T-helper 2 cell (primary cell): ENCODE data around the gene KLF16.
A peak's percentile ranks its signal among the peaks of the same experiment; 100 is the strongest.

Experiments used
- DNase-seq, 5 experiments: peaks; one replicate each; pipeline versions ENCODE4 v3.0.0 to v3.0.0-alpha.2; 2012 to 2022

Gene KLF16

DNA sequence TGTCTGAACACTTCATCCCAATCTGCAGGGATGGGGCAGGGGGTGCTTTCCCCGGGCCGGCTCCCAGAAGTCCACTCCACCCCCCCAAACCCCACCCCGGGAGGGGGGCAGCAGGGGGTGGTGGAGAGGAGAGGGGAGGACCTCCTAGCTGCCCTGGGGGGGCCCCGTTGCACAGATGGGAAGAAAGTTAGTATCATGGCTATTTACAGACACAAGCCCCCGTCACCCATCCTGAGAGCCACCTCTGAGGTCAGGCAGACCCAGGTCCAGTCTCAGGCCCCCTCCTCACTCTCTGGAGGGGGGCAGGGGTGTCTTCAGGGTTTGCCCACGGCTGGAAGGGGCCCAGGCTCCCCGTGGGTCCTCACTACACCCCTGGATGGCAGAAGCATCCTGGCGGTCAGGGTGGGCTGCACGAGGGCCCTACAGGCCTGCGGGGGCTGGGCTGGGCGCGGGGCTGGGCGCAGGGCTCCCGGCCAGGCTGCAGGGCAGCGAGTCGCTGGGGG is 9.3 kb downstream of the KLF16 start:
- no peak for DNase-seq

DNA sequence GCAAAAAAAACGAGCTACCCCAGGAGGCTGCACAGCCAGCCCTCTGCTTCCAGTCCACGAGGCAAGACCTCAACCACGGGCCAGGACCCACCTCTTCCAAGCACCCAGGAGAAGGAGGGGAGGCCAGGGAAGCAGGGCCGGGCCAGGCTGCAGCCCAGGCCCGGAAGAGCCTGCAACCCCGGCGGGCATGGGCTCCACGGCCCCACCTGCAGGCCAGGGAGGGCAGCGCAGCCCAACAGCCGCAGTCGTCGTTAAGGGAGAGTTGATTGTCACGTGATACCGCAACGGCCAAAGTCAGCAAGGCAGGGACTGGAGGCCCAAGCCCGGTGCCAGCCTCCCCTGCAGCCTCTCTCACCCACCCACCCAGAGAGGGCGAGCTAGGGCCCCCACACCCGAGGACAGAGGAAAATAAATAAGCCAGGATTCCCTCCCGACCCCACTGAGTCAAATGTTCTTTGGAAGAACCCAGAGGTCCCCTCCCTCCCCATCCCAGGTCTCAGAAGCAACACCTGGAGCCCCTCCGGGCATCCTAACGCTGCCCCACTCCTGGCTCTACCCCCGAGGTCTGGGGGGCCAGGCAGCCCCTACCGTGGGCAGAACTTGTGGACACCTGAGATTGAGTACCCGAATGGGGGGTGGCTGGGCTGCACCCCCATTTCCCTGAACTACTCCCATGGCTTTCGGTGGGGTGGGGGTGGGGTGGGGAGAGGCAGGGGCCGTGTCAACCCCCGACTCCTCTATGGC is 9.9 kb downstream of the KLF16 start:
- DNase-seq = peak; percentile 67 to 88 (median 73)

DNA sequence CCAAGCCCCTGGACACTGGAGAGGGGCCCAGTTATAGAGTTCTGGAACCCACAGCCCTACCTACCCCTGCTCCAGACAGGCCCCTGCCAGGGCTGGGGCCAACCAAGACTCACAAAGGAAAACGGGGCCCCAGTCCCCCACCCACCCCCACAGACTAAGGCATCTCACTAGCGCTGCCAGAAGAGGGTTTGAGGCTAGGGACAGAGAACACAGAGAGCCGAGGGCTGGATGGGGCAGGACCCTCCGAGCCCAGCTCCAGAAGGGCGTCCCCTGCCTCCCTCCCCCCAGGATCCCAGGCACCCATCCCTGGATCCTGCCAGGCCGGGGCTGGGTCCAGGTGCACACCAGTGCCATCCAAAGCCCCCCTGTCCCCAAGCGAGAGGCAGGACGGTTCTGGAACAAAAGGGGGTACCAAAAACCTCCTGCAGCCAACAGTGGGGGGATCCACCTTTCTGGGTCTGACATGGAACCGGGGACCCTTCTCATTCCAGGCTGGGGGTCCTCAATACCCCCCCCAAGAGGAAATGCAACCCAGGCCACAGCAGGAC is 10.7 kb downstream of the KLF16 start:
- DNase-seq = no peak

DNA sequence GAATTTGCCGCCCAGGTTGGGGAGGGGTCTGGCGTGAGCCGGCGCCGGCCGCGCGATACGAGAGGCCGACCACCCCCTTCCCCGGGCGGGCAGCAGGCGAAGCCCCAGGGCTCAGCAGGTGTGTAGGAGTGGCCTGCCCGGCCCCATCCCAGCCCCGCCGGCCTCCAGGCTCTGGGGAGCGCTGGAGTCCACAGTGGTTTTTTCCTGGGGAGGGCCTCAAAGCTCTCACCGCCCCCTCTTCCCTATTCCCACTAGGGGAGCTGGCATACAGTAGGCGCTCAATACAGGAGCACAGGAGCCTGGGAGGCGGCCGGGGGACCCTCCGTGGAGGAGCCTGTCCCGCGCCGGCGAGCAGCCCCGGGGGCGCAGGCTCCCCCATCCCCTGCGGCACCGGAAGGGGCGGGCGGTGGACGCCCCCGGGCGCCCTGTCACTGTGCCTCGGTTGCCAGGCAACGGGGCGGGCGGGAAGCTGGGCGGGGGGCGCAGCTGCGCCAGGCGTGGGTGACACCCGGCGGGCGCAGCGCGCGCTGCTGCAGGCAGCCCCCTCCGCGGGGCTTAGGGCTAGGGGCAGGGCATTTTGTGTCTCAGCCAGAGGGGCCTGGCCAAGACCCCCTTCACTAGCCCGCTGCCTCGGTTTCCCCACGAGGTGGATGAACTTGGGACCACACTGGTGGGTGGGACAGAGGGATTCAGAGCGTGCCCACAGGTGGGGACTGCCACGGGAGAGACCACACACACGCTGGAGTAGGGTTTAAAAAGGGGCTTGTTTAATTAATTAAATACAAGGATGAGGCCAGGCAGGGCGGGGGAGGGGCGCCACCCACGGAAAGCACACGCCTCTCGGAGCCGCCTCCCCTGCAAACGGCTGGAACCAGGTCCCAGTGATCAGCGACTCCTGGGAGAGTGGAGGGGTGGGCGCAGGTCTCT is 11.5 kb downstream of the KLF16 start:
- DNase-seq = peak in 2 of 5 experiments; percentile 39 to 52

DNA sequence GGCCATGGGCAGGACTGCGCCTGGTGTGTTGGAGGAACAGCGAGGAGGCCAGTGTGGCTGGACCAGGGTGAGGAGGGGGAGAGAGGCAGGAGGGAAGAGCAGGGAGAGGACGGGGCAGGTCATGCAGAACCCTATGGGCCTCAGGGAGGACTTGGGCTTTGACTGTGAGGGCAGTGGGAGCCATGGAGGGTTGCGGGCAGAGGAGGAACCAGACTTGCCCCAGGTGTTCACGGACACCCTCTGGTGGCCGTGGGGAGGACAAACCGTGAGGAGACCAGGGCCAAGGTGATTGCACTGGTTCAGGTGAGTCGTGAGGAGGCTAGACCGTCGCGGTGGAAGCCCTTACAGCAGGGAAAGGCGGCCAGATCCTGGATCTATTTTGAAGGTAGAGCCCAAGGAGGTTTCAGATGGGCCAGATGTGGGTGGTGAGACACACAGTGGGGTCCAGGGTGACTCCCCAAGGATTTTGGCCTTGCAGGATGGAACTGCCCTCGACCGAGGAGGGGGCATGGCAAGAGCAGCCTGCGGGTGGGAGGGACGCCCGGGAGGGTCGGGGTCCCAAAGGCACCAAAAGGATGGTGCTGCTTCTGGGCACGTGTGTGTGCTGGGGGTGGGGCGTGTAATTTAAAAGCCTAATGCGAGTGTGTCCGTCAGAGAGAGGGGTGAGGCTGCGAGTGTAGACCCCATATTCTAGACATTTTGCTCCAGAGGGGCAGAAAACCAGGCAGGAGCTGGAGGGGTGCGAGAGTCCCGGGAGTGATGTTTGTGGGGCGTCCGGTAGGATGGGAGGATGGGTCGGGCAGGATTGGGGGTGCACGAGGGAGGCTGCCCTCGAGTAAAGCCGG is 12.3 kb downstream of the KLF16 start:
- no peak for DNase-seq

DNA sequence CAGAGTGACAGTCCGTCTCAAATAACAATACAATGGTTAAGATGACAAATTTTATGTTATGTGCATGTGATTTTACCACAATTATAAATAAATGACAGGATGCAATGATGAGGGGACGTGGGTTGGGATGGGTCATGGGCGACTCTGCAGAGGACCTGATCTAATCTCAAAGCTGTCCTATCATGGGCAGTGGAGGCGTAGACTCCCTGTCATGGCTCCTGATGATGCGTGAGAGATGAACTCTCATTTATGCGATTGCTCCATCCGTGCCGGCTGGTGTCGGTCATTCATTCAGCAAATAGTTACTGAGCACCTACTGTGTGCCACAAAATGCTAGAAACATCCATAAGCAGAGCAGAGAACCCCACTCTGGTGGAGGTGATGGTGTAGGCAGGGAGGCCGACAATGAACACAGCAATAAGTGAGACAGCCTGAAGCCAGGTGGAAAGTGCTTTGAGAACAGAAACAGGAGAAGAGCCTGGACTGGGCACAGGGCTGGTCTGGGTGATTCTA is 13.4 kb downstream of the KLF16 start:
- no peak for DNase-seq

DNA sequence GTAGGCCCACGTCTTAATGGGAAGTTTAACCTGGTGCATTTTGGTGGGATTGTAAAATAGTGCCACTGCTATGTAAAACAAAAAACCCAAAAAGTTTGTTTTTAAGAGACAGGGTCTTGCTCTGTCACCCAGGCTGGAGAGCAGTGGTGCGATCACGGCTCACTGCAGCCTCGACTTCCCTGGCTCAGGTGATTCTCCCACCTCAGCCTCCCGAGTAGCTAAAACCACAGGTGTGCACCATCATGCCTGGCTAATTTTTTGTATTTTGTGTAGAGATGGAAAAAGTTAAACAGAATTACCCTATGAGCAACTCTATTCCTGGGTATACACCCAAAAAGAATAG is 14.3 kb downstream of the KLF16 start:
- DNase-seq = no peak

DNA sequence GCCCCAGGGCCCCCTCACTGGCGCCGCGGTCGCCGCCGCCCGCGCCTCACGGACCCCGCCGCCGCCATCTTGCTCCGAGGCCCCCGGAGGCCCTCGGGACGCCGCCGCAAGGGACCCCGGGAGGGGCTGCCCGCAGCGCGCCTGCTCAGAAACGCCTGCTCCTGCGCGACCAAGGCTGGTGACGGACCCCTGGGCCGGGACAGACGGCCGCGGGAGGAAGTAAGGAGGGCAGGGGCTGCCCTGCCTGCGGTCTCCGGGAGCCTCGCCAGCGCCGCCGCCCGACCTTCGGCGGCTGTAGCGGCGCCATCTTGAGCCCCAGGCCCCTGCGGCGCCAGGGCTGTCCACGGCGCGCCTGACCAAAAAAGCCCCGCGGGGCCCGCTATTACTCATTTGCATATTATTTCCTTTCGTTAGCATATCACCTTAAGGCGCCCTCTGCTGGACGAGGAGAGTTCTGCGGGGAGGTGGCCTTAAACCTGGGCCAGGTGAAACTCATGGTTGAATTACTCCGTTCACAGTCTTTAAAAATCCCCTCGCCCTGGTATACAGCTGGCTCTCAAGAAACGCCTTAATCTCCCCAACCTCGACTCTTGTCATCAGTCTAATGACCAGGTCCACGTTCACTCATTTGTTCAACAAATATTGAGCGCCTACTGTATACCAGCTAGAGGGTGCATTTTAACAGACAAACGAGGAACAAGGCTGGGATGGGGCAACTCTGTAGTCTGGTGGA is 14.8 kb downstream of the KLF16 start, which contains the start of gene REXO1:
TSS of gene REXO1 (minus strand) at position 85 of the 733 bp plus-strand sequence. CDS start 125 bp downstream, outside the sequence.
- peak; percentile 93 to 97 (median 95) for DNase-seq

DNA sequence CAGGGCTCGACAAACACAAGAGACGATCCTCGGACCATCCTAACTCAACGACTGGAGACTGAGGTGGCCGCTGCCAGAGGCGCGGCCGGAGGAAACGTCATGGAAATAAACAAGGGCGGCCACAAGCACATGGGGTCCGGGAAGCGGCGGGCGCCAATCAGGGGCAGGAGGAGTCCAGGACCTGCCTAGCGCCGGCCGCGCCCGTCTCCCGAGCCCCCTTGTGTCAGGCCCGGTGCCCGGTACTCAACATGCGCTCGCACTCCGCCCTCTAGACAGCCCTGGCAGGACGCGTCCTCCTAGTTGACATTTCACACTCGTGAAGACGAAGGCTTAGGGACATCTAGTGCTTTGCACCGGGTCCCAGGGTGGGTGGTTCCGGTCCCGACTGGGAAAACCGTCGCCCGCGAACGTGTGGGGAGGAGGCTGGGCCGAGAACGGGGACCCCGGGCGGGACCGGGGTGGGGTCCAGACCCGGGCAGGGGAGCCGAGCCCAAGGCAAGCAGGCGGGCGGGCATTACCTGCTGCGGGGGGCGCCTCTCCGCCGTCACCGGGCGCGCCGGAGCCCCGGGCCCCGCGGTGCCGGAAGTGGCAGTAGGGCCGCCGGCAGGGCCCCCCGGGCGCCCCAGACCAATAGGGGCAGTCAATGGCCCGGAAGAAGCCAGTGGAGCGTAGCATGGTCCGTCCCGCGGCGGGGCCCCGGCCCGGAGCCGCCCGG is 15.5 kb downstream of the KLF16 start:
- DNase-seq = peak in 1 of 5 experiments; percentile 30

DNA sequence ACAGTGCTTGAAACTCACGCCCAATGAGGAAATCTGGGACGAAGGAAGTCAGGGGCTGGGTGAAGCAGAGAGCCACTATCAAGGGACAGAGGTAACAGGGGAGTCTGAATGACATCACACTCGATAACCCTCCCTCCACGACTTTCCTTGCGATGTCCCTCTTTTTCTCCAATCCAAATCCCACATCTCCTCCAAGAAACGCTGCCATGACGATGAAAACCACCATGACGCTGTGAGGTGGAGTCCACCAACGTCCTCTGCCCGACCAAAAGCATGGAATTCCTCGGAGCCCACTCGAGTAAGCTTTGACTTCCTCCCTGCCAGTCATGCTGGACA is 16.1 kb downstream of the KLF16 start:
- no peak for DNase-seq

DNA sequence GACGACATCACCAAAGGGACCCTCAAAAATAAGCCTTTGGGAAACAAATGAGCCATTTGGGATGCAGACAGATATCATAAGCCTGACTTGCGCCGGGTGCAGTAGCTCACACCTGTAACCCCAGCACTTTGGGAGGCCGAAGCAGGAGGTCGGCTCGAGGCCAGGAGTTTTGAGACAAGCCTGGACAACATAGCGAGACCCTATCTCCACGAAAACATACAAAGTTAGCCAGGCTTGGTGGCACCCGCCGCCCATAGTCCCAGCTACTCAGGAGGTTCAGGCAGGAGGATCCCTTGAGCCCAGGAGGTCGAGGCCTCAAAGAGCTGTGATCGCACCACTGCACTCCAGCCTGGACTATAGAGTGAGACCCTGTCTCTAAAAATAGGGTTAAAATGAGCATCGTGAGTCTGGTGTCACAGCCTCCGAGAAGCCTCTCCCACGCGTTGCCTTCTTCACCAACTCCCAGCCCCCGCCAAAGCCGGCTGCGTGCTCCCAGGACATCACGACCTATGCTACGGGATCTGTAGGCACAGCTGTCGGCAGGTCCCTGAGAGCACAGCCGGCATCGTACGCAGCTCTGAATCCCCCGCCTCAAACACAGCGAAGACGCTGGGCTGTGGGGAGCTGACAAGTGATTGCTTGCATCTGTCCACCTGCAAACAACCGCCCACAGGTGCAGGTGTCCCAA is 16.7 kb downstream of the KLF16 start:
- DNase-seq = no peak

DNA sequence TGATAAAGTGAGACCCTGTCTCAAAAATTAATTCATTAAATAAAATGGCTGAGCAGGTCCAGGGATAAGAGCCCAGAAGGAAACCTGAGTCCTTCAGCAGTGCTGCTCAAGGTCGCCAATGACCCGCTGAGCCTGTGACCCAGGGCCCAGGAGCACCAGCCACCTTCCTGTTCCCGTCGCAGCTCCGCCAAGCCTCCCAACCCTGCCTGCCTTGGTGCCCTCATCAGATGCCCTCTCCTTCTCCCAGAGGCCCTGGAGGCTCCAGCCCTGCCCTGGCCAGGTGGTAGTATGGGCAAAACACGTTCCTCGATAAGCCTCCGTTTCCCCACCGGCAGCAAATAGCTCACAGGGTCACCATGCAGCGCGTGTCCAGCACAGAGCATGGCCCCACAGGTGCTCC is 17.7 kb downstream of the KLF16 start:
- no peak for DNase-seq

DNA sequence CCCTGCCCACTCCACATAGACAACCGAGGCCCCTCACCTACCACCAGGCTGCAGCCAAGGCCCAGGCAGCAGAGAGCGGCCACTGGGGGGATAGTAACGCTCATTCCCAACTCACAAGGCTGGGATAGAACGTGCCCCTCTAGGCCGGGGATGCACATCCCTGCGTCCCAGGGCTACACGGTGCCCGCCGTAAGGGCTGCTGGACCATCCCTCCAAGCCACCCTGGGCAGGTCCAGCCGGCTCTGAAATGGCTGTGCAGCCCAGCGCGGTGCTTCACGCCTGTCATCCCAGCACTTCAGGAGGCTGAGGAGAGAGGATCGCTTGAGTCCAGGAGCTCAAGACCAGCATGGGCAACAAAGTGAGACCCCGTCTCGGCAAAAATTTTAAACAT is 18.3 kb downstream of the KLF16 start:
- DNase-seq = no peak

DNA sequence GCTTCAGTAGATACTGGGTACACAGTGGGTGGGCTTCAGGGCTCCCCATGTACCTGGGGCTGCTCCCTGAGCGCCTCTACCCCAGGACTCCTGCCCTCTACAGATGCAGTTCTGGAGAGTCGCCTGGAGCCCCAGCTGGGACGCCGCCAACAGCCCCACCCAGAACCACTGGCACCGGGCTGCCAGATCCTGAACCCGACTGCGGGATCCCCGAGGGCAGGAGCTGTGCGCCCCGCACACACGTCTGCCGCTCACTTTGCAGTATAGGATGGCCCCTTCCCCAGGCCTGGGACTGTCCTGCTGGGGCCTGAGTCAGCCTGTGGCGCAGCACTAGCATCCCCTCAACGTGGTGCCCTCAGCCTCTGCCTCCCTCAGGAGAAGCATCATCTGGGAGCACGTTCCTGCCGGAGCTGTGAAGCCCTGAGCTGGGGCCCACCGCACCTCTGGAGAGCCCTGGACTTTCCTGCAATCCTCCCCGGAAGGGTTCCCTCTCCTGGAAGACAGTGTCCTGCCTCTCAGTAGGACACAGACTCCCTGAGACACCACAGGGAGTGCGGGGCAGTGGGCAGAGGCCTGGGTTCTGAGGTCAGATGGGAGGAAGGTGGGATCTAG is 18.8 kb downstream of the KLF16 start:
- no peak for DNase-seq

DNA sequence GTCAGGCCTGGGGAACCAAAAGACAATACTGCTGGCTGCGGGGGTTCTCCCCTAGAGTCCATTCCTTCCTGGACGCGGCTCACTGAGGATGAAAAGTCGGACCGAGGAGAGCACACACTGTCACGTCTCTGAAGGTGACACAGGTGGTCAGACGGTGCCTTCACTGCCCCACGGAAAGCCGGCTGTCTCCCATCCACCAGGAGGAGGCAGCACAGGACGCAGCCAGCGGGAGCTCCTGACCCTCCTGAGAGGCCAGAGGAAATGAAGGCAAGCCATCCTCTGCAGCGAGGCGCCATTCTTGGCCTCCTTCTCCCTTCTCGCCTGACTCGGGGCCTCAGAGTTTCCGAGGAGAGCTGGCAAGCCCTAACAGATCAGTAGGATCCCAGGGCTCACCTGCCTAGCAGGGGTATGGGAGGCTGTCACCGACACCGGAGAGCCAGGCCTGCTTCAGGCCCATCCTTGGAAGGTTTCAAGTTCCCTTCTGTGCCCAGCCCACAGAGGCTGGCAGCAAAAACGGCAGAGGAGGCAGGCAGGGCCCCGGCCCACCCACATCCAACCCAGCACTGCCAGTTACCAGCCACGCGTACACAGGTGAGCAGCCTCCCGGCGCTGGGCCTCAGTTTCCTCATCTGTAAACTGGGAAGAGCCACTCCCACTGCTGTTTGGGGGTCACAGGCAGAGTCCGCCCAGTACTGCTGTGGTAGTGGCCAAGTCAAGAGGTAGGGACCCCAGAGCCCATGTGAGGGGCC is 19.6 kb downstream of the KLF16 start:
- DNase-seq = no peak

DNA sequence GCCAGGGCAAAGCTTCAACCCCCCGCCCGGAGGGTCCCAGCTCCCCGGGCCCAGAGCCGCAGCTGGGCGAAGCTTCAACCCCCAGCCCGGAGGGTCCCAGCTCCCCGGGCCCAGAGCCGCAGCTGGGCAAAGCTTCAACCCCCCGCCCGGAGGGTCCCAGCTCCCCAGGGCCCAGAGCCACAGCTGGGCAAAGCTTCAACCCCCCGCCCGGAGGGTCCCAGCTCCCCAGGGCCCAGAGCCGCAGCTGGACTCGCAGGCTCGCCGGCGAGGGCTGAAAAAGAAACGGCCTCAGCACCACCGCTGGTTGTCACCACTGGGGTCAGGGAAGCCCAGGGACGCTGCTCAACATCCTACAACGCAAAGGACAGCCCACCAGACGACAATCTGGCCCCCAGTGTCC is 20.3 kb downstream of the KLF16 start:
- DNase-seq = no peak

DNA sequence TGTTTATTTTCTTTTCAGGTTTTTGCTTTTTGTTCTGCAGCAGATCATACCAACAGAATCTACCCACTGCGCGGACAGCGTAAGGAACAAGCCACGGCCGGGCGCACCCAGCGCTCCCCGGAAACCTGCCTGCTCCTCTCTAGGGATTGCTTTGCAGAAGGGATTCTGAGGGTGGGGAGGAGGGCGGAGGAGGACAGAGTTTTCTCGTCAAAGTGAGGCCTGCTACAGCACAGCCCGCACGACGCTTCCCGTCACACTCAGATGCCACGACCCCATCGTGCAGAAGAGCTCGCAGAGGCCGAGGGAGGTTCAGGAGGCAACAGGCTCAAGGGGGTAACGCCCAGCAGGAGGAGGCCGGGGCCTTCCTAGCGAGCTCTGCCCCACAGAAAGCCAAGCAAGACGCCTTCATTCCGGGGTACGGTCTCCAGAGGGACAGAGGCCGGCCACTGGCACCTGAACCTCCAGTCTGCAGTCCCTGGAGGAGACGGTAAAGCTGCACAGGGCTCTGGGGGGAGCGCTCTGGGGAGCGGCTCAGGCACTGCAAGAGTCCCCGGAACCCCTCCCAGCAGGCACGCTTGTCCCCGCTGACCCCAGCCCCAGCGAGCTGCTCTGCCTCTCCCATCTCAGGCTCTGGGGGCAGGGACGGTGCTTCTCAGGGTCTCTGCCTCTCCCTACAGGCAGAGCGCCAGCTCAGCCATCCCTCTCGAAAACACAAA is 22.0 kb downstream of the KLF16 start:
- no peak for DNase-seq

DNA sequence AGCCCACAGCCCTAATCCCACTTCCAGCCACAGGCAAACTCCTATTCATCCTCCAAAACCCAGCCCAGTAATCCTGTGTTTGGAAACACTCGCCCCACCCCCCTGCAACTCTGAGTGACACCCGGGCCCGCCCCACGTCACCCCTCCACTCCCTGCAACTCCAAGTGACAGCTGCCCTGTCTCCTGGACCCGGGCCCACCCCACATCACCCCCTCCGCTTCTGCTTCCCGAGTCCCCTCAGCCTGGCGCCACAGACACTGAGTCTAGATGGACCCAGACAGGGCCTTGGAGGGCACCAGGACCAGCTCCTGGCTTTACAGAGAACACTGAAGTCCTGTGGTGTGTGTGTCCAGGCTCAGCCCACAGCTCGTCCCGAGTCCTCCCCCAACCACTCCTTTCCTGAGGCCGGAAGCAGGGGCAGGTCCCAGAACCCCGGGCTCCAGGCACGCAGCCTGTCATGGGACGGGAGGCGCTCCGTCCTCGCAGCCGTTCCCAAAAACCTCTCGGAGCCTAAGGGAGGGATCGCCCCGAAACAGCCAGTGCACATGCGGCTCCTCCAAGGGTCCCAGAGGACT is 22.8 kb downstream of the KLF16 start:
- no peak for DNase-seq
